GM12892 (cell line): Measurements from ENCODE around the gene LMAN2.
A peak's percentile ranks its signal among the peaks of the same experiment; 100 is the strongest.

Experiments
- POLR2A ChIP-seq: IDR thresholded peaks from 2 replicates; pipeline ENCODE4 v1.6.1; 2011; ENCODE audit warnings: low read depth, low read length, control low read depth
- POLR2AphosphoS5 ChIP-seq: IDR thresholded peaks from 2 replicates; pipeline ENCODE4 v1.6.1; 2011; ENCODE audit warnings: low read depth, low read length, control low read depth

DNA sequence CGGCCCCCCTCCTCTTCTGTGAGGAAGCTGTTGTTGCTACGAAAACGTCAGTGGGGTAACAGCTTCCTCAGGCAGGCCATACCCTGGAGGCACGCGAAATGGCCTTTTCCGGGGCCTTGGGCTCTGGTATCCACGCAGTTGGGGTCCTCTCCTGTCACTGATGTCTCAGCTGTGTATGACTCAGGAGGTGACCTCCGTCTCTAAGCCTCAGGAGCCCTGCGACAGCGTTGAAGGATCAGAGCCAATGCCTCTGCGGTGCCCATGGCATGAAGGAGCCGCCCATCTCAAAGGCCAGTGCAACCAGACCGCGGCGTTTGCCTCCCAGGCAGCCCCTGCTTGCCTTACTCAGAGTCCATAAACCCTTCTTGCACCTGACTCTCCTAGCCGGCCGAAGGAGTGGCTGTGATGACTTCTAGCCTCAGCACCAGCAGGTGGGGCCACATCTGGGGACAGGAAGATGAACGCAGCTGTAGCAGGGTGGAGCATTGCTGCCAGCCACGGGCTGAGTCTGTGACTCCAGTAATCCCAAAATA, 38.8 kb downstream of the LMAN2 start:
- TF ChIP-seq POLR2AphosphoS5 (peak; percentile 46; the same call in 1 of the 2 replicates), POLR2A (peak; percentile 41; the same call in 1 of the 2 replicates)
